SJCRH30 (cell line): ENCODE data around the gene ASB13. TPM values are rescaled to one million over a fixed set of nuclear protein-coding genes. Genes with fewer than 3 reads are reported as not detected.

Experiments
- DNase-seq, 2 experiments: peaks; one replicate each; pipeline ENCODE4 v3.0.0-alpha.2; 2015 to 2020
- H3K27ac ChIP-seq: fragments of 250-450 bp; sonication (Bioruptor Pico); 2 replicates; pipeline ENCODE4 v1.5.1; 2020; ENCODE audit warnings: mild to moderate bottlenecking, moderate library complexity
- H3K27me3 ChIP-seq: fragments of 250-450 bp; sonication (Bioruptor Pico); 2 replicates; pipeline ENCODE4 v1.5.1; 2020; ENCODE audit warnings: mild to moderate bottlenecking, moderate library complexity
- H3K36me3 ChIP-seq: fragments of 250-450 bp; sonication (Bioruptor Pico); 2 replicates; pipeline ENCODE4 v1.5.1; 2020; ENCODE audit warnings: mild to moderate bottlenecking, moderate library complexity
- H3K4me1 ChIP-seq: fragments of 250-450 bp; sonication (Bioruptor Pico); 2 replicates; pipeline ENCODE4 v1.5.1; 2020; ENCODE audit warnings: mild to moderate bottlenecking, moderate library complexity
- H3K4me3 ChIP-seq: fragments of 250-450 bp; sonication (Bioruptor Pico); 2 replicates; pipeline ENCODE4 v1.5.1; 2020; ENCODE audit warnings: mild to moderate bottlenecking, moderate library complexity
- H3K9me3 ChIP-seq: fragments of 250-450 bp; sonication (Bioruptor Pico); replicated peaks from 2 replicates; pipeline ENCODE4 v1.5.1; 2020; ENCODE audit warnings: mild to moderate bottlenecking, moderate library complexity
- total RNA-seq: library from RNA; depleted of rRNA; stranded (reverse); fragments of >200 nt; shearing (Covaris generic); gene quantifications from 2 replicates; pipeline ENCODE4 v1.2.3, GENCODE V29; 2014

The ASB13 gene
- total RNA-seq, 1 experiment from 2014 or later, result 1.3 TPM

GRCh38 chr10:5645375-5645774 lies 21.0 kb downstream of the ASB13 start:
- Histone ChIP-seq H3K36me3 (no peaks in the 10 kb centered on the region), H3K9me3 (no peaks in the 10 kb centered on the region), H3K27ac (no peak overlapping the region), H3K4me3 (no peak overlapping the region), H3K27me3 (no peaks in the 10 kb centered on the region), H3K4me1 (no peaks in the 10 kb centered on the region)
- DNase-seq, result no peak

GRCh38 chr10:5644930-5645329 lies 21.5 kb downstream of the ASB13 start:
- H3K9me3 ChIP-seq, result no peaks in the 10 kb centered on the region
- H3K27ac ChIP-seq, result no peak overlapping the region
- no peaks in the 10 kb centered on the region for H3K36me3 ChIP-seq
- H3K27me3 ChIP-seq, result no peaks in the 10 kb centered on the region
- DNase-seq, result no peak
- H3K4me3 ChIP-seq, result no peak overlapping the region
- H3K4me1 ChIP-seq, result no peaks in the 10 kb centered on the region

- no peak for DNase-seq
- Histone ChIP-seq H3K36me3 (no peaks in the 10 kb centered on the region), H3K4me3 (no peak overlapping the region), H3K9me3 (no peaks in the 10 kb centered on the region), H3K27me3 (no peaks in the 10 kb centered on the region), H3K4me1 (no peaks in the 10 kb centered on the region), H3K27ac (no peak overlapping the region)
Observed at GRCh38 chr10:5643346-5644067, 22.9 kb downstream of the ASB13 start.

- H3K36me3 ChIP-seq, result no peaks in the 10 kb centered on the region
- no peak overlapping the region for H3K27ac ChIP-seq
- DNase-seq, result no peak
- H3K27me3 ChIP-seq, result no peaks in the 10 kb centered on the region
- no peaks in the 10 kb centered on the region for H3K4me1 ChIP-seq
- H3K4me3 ChIP-seq, result no peak overlapping the region
- no peaks in the 10 kb centered on the region for H3K9me3 ChIP-seq
Observed at GRCh38 chr10:5641501-5641900, 24.9 kb downstream of the ASB13 start.

GRCh38 chr10:5640501-5640900 lies 25.9 kb downstream of the ASB13 start:
- DNase-seq, result no peak
- Histone ChIP-seq H3K4me1 (no peaks in the 10 kb centered on the region), H3K36me3 (no peaks in the 10 kb centered on the region)

GRCh38 chr10:5640036-5640435 lies 26.4 kb downstream of the ASB13 start:
- H3K27ac ChIP-seq, result no peak overlapping the region
- H3K4me1 ChIP-seq, result no peaks in the 10 kb centered on the region
- no peak for DNase-seq
- no peaks in the 10 kb centered on the region for H3K36me3 ChIP-seq
- H3K27me3 ChIP-seq, result no peaks in the 10 kb centered on the region
- no peaks in the 10 kb centered on the region for H3K9me3 ChIP-seq
- no peak overlapping the region for H3K4me3 ChIP-seq

More at GRCh38 chr10:5640501-5640900, 25.9 kb downstream of the ASB13 start:
- no peak overlapping the region for H3K27ac ChIP-seq
- no peaks in the 10 kb centered on the region for H3K27me3 ChIP-seq
- no peak overlapping the region for H3K4me3 ChIP-seq
- no peaks in the 10 kb centered on the region for H3K9me3 ChIP-seq

GRCh38 chr10:5639066-5639465 lies 27.3 kb downstream of the ASB13 start:
- DNase-seq, result no peak
- Histone ChIP-seq H3K36me3 (no peaks in the 10 kb centered on the region), H3K27me3 (no peaks in the 10 kb centered on the region), H3K4me1 (no peaks in the 10 kb centered on the region), H3K9me3 (no peaks in the 10 kb centered on the region), H3K27ac (no peak overlapping the region), H3K4me3 (no peak overlapping the region)

GRCh38 chr10:5638494-5638893 lies 27.9 kb downstream of the ASB13 start:
- no peak for DNase-seq
- Histone ChIP-seq H3K4me3 (no peak overlapping the region), H3K27me3 (no peaks in the 10 kb centered on the region), H3K4me1 (no peaks in the 10 kb centered on the region), H3K27ac (no peak overlapping the region), H3K36me3 (no peaks in the 10 kb centered on the region), H3K9me3 (no peaks in the 10 kb centered on the region)

- Histone ChIP-seq H3K4me1 (no peaks in the 10 kb centered on the region), H3K27ac (no peak overlapping the region), H3K27me3 (no peaks in the 10 kb centered on the region), H3K36me3 (no peaks in the 10 kb centered on the region), H3K4me3 (no peak overlapping the region), H3K9me3 (no peaks in the 10 kb centered on the region)
- no peak for DNase-seq
Observed at GRCh38 chr10:5634918-5635317, 31.5 kb downstream of the ASB13 start.

GRCh38 chr10:5633166-5633749 lies 33.1 kb downstream of the ASB13 start:
- H3K4me1 ChIP-seq, result no peaks in the 10 kb centered on the region
- H3K4me3 ChIP-seq, result no peak overlapping the region
- no peaks in the 10 kb centered on the region for H3K36me3 ChIP-seq
- no peaks in the 10 kb centered on the region for H3K9me3 ChIP-seq
- DNase-seq, result no peak
- no peaks in the 10 kb centered on the region for H3K27me3 ChIP-seq
- no peak overlapping the region for H3K27ac ChIP-seq

GRCh38 chr10:5632446-5632845 lies 33.9 kb downstream of the ASB13 start:
- H3K36me3 ChIP-seq, result no peaks in the 10 kb centered on the region
- no peaks in the 10 kb centered on the region for H3K9me3 ChIP-seq
- H3K27ac ChIP-seq, result no peak overlapping the region
- H3K4me3 ChIP-seq, result no peak overlapping the region
- H3K27me3 ChIP-seq, result no peaks in the 10 kb centered on the region
- no peaks in the 10 kb centered on the region for H3K4me1 ChIP-seq
- no peak for DNase-seq

GRCh38 chr10:5631936-5632335 lies 34.5 kb downstream of the ASB13 start:
- Histone ChIP-seq H3K4me1 (no peaks in the 10 kb centered on the region), H3K27ac (no peak overlapping the region), H3K27me3 (no peaks in the 10 kb centered on the region), H3K4me3 (no peak overlapping the region), H3K36me3 (no peaks in the 10 kb centered on the region), H3K9me3 (no peaks in the 10 kb centered on the region)
- DNase-seq, result no peak

GRCh38 chr10:5630112-5630436 lies 36.3 kb downstream of the ASB13 start:
- no peaks in the 10 kb centered on the region for H3K36me3 ChIP-seq
- no peak overlapping the region for H3K4me3 ChIP-seq
- H3K27me3 ChIP-seq, result no peaks in the 10 kb centered on the region
- H3K9me3 ChIP-seq, result no peaks in the 10 kb centered on the region
- peaks cover 10% of the 10 kb centered on the region for H3K4me1 ChIP-seq
- H3K27ac ChIP-seq, result no peak overlapping the region
- no peak for DNase-seq

- Histone ChIP-seq H3K9me3 (no peaks in the 10 kb centered on the region), H3K4me3 (no peak overlapping the region), H3K4me1 (peaks cover 10% of the 10 kb centered on the region), H3K27me3 (no peaks in the 10 kb centered on the region), H3K27ac (no peak overlapping the region), H3K36me3 (no peaks in the 10 kb centered on the region)
- DNase-seq, result peak; percentile 68 to 88
Observed at GRCh38 chr10:5629303-5630111, 36.9 kb downstream of the ASB13 start.

- no peaks in the 10 kb centered on the region for H3K27me3 ChIP-seq
- no peak overlapping the region for H3K27ac ChIP-seq
- no peaks in the 10 kb centered on the region for H3K9me3 ChIP-seq
- H3K4me3 ChIP-seq, result no peak overlapping the region
- H3K36me3 ChIP-seq, result no peaks in the 10 kb centered on the region
- DNase-seq, result no peak
- H3K4me1 ChIP-seq, result peaks cover 10% of the 10 kb centered on the region
Observed at GRCh38 chr10:5628451-5629302, 37.7 kb downstream of the ASB13 start.
